HepG2 (cell line): ENCODE data around the gene INTS2.

Experiments
- MAFG ChIP-seq: sonication (generic); formaldehyde crosslinking; IDR thresholded peaks from 2 replicates; pipeline ENCODE4 v1.5.1; 2020; ENCODE audit warnings: mild to moderate bottlenecking, missing genetic modification reagents
- MAZ ChIP-seq, 2 experiments: sonication (generic) in 1 of 2; formaldehyde crosslinking in 1 of 2; IDR thresholded peaks; 2 replicates each; pipeline versions ENCODE4 v1.5.0 to v1.6.1; 2012 to 2020; ENCODE audit warnings: low read depth in 2 of 2, mild to moderate bottlenecking in 2 of 2, borderline replicate concordance in 1 of 2, improper control_type of control experiment in 1 of 2, low read length in 1 of 2, missing genetic modification reagents in 1 of 2, moderate library complexity in 1 of 2
- NONO ChIP-seq, 2 experiments: fragments of 450-650 bp in 1 of 2; sonication (generic) in 1 of 2; formaldehyde crosslinking in 1 of 2; IDR thresholded peaks in 1 of 2; conservative IDR thresholded peaks in 1 of 2; 2 replicates each; pipeline versions ENCODE4 v1.6.1 to v1.8.0; 2017 to 2022; ENCODE audit warnings: mild to moderate bottlenecking in 1 of 2, missing genetic modification reagents in 1 of 2, moderate library complexity in 1 of 2
- PLRG1 ChIP-seq: fragments of 450-650 bp; conservative IDR thresholded peaks from 2 replicates; pipeline ENCODE4 v1.6.1; 2016
- RFX5 ChIP-seq: IDR thresholded peaks from 2 replicates; pipeline ENCODE4 v1.6.1; 2011; ENCODE audit warnings: low read depth, low read length, improper control_type of control experiment
- TAF1 ChIP-seq: sonication (generic); formaldehyde crosslinking; IDR thresholded peaks from 2 replicates; pipeline ENCODE4 v1.4.0; 2020; ENCODE audit warnings: missing genetic modification reagents
- XBP1 ChIP-seq: sonication (generic); formaldehyde crosslinking; IDR thresholded peaks from 2 replicates; pipeline ENCODE4 v1.5.0; 2020; ENCODE audit warnings: missing genetic modification reagents
- ZNF446 ChIP-seq: sonication (generic); formaldehyde crosslinking; IDR thresholded peaks from 2 replicates; pipeline ENCODE4 v1.5.0; 2020; ENCODE audit warnings: mild to moderate bottlenecking, missing genetic modification reagents
- ZNF598 ChIP-seq: sonication (generic); formaldehyde crosslinking; IDR thresholded peaks from 2 replicates; pipeline ENCODE4 v1.5.1; 2020; ENCODE audit warnings: mild to moderate bottlenecking, missing genetic modification reagents, borderline replicate concordance
- TF ChIP-seq, protein P1 (sequence below): IDR thresholded peaks from 2 replicates; pipeline ENCODE4 v1.6.1; 2016; ENCODE audit warnings: low read depth, missing genetic modification reagents, missing compliant biosample characterization

DNA sequence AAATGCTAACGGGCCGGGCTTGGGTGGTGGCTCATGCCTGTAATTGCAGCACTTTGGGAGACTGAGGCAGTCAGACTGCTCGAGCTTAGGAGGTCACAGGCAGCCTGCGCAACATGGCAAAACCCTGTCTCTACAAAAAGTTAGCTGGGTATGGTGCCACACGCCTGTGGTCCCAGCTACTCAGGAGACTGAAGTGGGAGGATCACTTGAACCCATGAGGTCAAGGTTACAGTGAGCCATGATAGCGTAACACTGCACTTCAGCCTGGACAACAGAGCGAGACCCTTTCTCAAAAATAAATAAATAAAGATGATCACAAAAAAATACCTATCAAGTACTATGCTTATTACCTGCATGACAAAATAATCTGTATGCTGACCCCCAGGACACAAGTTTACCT, 46.3 kb upstream of the INTS2 start:
- TF ChIP-seq RFX5 = no peak
- no peak for TF ChIP-seq MAFG
- TF ChIP-seq NONO (IDR thresholded peaks at IDR 0.05) = no peak
- no peak for TF ChIP-seq NONO (CRISPR knock-in tag; conservative IDR thresholded peaks at IDR 0.05)
- TF ChIP-seq, protein P1, sequence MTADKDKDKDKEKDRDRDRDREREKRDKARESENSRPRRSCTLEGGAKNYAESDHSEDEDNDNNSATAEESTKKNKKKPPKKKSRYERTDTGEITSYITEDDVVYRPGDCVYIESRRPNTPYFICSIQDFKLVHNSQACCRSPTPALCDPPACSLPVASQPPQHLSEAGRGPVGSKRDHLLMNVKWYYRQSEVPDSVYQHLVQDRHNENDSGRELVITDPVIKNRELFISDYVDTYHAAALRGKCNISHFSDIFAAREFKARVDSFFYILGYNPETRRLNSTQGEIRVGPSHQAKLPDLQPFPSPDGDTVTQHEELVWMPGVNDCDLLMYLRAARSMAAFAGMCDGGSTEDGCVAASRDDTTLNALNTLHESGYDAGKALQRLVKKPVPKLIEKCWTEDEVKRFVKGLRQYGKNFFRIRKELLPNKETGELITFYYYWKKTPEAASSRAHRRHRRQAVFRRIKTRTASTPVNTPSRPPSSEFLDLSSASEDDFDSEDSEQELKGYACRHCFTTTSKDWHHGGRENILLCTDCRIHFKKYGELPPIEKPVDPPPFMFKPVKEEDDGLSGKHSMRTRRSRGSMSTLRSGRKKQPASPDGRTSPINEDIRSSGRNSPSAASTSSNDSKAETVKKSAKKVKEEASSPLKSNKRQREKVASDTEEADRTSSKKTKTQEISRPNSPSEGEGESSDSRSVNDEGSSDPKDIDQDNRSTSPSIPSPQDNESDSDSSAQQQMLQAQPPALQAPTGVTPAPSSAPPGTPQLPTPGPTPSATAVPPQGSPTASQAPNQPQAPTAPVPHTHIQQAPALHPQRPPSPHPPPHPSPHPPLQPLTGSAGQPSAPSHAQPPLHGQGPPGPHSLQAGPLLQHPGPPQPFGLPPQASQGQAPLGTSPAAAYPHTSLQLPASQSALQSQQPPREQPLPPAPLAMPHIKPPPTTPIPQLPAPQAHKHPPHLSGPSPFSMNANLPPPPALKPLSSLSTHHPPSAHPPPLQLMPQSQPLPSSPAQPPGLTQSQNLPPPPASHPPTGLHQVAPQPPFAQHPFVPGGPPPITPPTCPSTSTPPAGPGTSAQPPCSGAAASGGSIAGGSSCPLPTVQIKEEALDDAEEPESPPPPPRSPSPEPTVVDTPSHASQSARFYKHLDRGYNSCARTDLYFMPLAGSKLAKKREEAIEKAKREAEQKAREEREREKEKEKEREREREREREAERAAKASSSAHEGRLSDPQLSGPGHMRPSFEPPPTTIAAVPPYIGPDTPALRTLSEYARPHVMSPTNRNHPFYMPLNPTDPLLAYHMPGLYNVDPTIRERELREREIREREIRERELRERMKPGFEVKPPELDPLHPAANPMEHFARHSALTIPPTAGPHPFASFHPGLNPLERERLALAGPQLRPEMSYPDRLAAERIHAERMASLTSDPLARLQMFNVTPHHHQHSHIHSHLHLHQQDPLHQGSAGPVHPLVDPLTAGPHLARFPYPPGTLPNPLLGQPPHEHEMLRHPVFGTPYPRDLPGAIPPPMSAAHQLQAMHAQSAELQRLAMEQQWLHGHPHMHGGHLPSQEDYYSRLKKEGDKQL = no peak
- no peak for TF ChIP-seq ZNF598 (CRISPR knock-in tag)
- TF ChIP-seq TAF1 (CRISPR knock-in tag) = no peak
- no peak for TF ChIP-seq XBP1 (CRISPR knock-in tag)
- no peak for TF ChIP-seq PLRG1
- no peak for TF ChIP-seq ZNF446
- TF ChIP-seq MAZ (IDR thresholded peaks at IDR 0.05; ENCODE audit: borderline replicate concordance, low read depth, low read length) = no peak
- no peak for TF ChIP-seq MAZ (CRISPR knock-in tag; IDR thresholded peaks at IDR 0.05; ENCODE audit: low read depth)
